SK-N-SH (cell line): ENCODE measurements around the gene INPP5B.

ENCODE experiments used
- CHD2 ChIP-seq: fragments of 150-350 bp; IDR thresholded peaks from 2 replicates; pipeline ENCODE4 v1.6.1; 2018; ENCODE audit warnings: low read length; ENCODE audit not compliant: partially characterized antibody
- CTCF ChIP-seq: fragments of 200-600 bp; sonication (generic); IDR thresholded peaks from 2 replicates; pipeline ENCODE4 v1.6.1; 2017; ENCODE audit warnings: antibody characterized with exemption, mild to moderate bottlenecking, moderate library complexity
- ELF1 ChIP-seq: IDR thresholded peaks from 2 replicates; pipeline ENCODE4 v1.4.0; 2012
- EP300 ChIP-seq, 2 experiments: IDR thresholded peaks; 2 replicates each; pipeline versions ENCODE4 v1.4.0 to v1.6.1; 2012; ENCODE audit warnings: borderline replicate concordance in 1 of 2, low read depth in 1 of 2, low read length in 1 of 2
- JUND ChIP-seq: IDR thresholded peaks from 2 replicates; pipeline ENCODE4 v1.4.0; 2012
- MAX ChIP-seq: IDR thresholded peaks from 2 replicates; pipeline ENCODE4 v1.4.0; 2012; ENCODE audit warnings: low read depth
- NFIC ChIP-seq: IDR thresholded peaks from 2 replicates; pipeline ENCODE4 v1.4.0; 2012; ENCODE audit warnings: borderline replicate concordance
- NRF1 ChIP-seq: IDR thresholded peaks from 2 replicates; pipeline ENCODE4 v1.6.1; 2012; ENCODE audit warnings: low read depth, mild to moderate bottlenecking, low read length
- RCOR1 ChIP-seq: fragments of 150-350 bp; IDR thresholded peaks from 2 replicates; pipeline ENCODE4 v1.6.1; 2017; ENCODE audit warnings: antibody characterized with exemption, low read length
- RFX5 ChIP-seq: IDR thresholded peaks from 2 replicates; pipeline ENCODE4 v1.6.1; 2012; ENCODE audit warnings: mild to moderate bottlenecking, improper control_type of control experiment, low read length

GRCh38 chr1:37865348-37866120, 81.3 kb downstream of the INPP5B start:
- TF ChIP-seq CHD2 (no peak), JUND (no peak), ELF1 (no peak), CTCF (no peak), NRF1 (no peak), RCOR1 (no peak), RFX5 (no peak), MAX (0 out of 2 replicates have a peak, but pooled peaks have one; percentile 38), EP300 (IDR thresholded peaks at IDR 0.05; ENCODE audit: borderline replicate concordance in 1 of 2, low read depth in 1 of 2, low read length in 1 of 2) (no peak), NFIC (no peak)
